Cardiac muscle cell (in vitro differentiated cells and primary cell): ENCODE results near the gene SLC29A3. TPM values are rescaled to one million over a fixed set of nuclear protein-coding genes. Genes with fewer than 3 reads are reported as not detected.

Experiments
- DNase-seq, 2 donors: peaks; one replicate each; pipeline versions ENCODE4 v3.0.0 to v3.0.0-alpha.2; 2010 to 2017; ENCODE audit warnings: low read depth in 1 of 2, low spot score in 1 of 2
- H3K27ac ChIP-seq: fragments of 200-600 bp; sonication (generic); 2 replicates; pipeline ENCODE4 v1.5.1; 2016
- H3K27me3 ChIP-seq: fragments of 200-600 bp; sonication (generic); 2 replicates; pipeline ENCODE4 v1.6.0; 2016; ENCODE audit warnings: control low read depth
- H3K36me3 ChIP-seq: fragments of 200-600 bp; sonication (generic); 2 replicates; pipeline ENCODE4 v1.5.1; 2016; ENCODE audit warnings: control low read depth
- H3K4me1 ChIP-seq: fragments of 200-600 bp; sonication (generic); 2 replicates; pipeline ENCODE4 v1.8.1; 2017; ENCODE audit warnings: low read depth, mild to moderate bottlenecking, mixed run types
- H3K4me3 ChIP-seq: fragments of 200-600 bp; sonication (generic); 2 replicates; pipeline ENCODE4 v1.5.1; 2016; ENCODE audit warnings: mild to moderate bottlenecking
- H3K9me3 ChIP-seq: fragments of 200-600 bp; sonication (generic); 2 replicates; pipeline ENCODE4 v1.5.1; 2017; ENCODE audit warnings: low read depth, mild to moderate bottlenecking, control low read depth
- polyA plus RNA-seq: library from polyadenylated mRNA; unstranded; fragments of >200 nt; fragmentation: Nextera tagmentation; extraction: Ambion mirVana; gene quantifications from 2 replicates; pipeline ENCODE4 v1.2.1, GENCODE V29; 2016
- total RNA-seq: library from RNA; depleted of rRNA; stranded (reverse); fragments of >200 nt; gene quantifications from 2 replicates; pipeline ENCODE4 v1.2.3, GENCODE V29; 2016
- TF ChIP-seq, protein P1 (sequence below): IDR thresholded peaks from 2 replicates; pipeline ENCODE4 v1.5.1; 2012; ENCODE audit warnings: low read depth, mild to moderate bottlenecking, low read length

Gene SLC29A3
- total and polyA plus RNA-seq, 2 experiments from 2014 or later, result 3.5 to 4.0 TPM

- no peak overlapping the region for H3K4me3 ChIP-seq
- TF ChIP-seq, protein P1, sequence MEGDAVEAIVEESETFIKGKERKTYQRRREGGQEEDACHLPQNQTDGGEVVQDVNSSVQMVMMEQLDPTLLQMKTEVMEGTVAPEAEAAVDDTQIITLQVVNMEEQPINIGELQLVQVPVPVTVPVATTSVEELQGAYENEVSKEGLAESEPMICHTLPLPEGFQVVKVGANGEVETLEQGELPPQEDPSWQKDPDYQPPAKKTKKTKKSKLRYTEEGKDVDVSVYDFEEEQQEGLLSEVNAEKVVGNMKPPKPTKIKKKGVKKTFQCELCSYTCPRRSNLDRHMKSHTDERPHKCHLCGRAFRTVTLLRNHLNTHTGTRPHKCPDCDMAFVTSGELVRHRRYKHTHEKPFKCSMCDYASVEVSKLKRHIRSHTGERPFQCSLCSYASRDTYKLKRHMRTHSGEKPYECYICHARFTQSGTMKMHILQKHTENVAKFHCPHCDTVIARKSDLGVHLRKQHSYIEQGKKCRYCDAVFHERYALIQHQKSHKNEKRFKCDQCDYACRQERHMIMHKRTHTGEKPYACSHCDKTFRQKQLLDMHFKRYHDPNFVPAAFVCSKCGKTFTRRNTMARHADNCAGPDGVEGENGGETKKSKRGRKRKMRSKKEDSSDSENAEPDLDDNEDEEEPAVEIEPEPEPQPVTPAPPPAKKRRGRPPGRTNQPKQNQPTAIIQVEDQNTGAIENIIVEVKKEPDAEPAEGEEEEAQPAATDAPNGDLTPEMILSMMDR, result no peak
- no peaks in the 10 kb centered on the region for H3K4me1 ChIP-seq
These were observed 6.2 kb downstream of the SLC29A3 start for GRCh38 chr10:71325267-71325666.

GRCh38 chr10:71326464-71326881 lies 7.4 kb downstream of the SLC29A3 start:
- no peak overlapping the region for H3K27ac ChIP-seq
- no peaks in the 10 kb centered on the region for H3K4me1 ChIP-seq
- H3K9me3 ChIP-seq, result no peaks in the 10 kb centered on the region
- H3K4me3 ChIP-seq, result no peak overlapping the region
- TF ChIP-seq, protein P1, result no peak
- no peaks in the 10 kb centered on the region for H3K27me3 ChIP-seq
- DNase-seq, result no peak
- no peaks in the 10 kb centered on the region for H3K36me3 ChIP-seq

More at GRCh38 chr10:71325267-71325666, 6.2 kb downstream of the SLC29A3 start:
- no peak overlapping the region for H3K27ac ChIP-seq
- H3K27me3 ChIP-seq, result no peaks in the 10 kb centered on the region
- H3K36me3 ChIP-seq, result no peaks in the 10 kb centered on the region
- no peaks in the 10 kb centered on the region for H3K9me3 ChIP-seq
- DNase-seq, result no peak

DNA sequence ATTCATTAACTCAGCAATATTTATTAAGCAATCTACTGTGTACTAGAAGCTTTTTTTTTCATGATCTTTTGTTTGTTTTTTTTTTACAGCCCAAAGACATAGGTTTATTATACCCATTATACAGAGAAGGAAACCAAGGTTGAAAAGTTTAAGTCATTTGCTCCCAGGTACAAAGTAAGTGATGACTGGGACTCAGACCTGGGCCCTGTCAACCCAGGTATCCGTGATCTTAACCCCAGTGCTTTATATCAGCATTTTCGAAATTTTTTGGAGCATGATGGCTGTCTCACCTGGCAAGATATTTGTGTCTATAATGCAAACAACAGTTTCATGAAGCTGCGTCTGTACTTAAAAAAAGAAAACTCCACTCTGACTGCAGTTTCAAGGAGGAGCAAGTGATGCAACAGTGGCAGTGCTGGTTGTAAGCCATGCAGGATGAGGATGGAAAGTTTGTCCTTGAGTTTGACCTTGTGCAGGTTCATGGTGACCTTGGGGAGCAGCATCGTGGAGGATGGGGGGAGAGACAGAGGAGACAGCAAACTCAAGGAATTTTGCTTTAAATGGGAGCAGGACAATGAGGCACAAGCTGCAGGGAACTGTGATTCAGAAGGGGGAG lies 11.8 kb downstream of the SLC29A3 start:
- no peak overlapping the region for H3K27ac ChIP-seq
- TF ChIP-seq, protein P1, result no peak
- no peak for DNase-seq
- H3K36me3 ChIP-seq, result no peaks in the 10 kb centered on the region
- H3K4me3 ChIP-seq, result no peak overlapping the region
- no peaks in the 10 kb centered on the region for H3K4me1 ChIP-seq
- H3K9me3 ChIP-seq, result no peaks in the 10 kb centered on the region
- H3K27me3 ChIP-seq, result no peaks in the 10 kb centered on the region

DNA sequence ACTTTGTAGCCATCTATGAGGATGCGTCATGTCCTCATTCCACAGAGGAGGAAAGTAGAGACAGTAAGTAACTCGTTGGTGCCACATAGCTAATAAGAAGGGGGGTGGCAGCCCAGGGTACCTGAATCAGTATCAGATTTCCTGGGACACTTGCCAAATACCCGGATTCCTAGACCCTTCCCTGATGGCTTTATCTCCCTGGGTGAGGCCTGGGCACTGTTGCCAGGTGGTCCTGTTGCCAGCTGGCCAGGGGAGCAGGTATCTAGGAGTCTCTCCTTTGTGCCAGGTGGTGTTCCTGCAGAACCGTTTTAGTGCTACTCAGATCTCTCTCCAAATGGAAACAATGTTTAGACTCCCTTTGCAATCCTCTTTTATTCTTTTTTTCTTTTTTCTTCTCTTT lies 12.7 kb downstream of the SLC29A3 start:
- H3K27me3 ChIP-seq, result no peaks in the 10 kb centered on the region
- no peaks in the 10 kb centered on the region for H3K4me1 ChIP-seq
- H3K36me3 ChIP-seq, result no peaks in the 10 kb centered on the region
- H3K27ac ChIP-seq, result no peak overlapping the region
- TF ChIP-seq, protein P1, result no peak
- no peak overlapping the region for H3K4me3 ChIP-seq
- no peak for DNase-seq
- no peaks in the 10 kb centered on the region for H3K9me3 ChIP-seq

DNA sequence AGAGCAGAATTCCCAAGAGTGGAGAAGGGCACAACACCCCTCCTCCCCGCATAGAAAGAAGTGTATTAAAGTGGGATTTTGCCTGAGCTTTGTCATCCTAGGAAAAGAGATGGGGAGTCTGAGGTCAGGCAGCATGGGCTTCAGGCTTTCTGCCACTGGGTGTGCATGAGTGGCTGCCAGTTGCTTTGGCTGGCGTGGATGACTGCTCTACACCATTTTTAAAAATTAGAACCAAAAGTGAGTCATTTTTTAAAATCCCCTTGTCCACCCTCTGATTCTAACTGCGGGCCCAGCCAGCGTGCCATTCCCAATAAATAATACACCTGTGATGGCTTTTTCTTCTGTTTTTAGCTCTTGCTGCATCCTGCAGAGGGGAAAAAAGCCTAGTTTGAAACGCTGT lies 13.4 kb downstream of the SLC29A3 start:
- TF ChIP-seq, protein P1, result no peak
- Histone ChIP-seq H3K27me3 (no peaks in the 10 kb centered on the region), H3K36me3 (no peaks in the 10 kb centered on the region), H3K4me1 (no peaks in the 10 kb centered on the region), H3K4me3 (no peak overlapping the region), H3K27ac (no peak overlapping the region), H3K9me3 (no peaks in the 10 kb centered on the region)
- no peak for DNase-seq
